Measurements from ENCODE around the gene PARPBP.
"Not testable (repeated sequence)": the region's sequence is repeated elsewhere in the genome, so short reads cannot be mapped to it uniquely, and the experiment has no call there.

PARPBP gene, protein sequence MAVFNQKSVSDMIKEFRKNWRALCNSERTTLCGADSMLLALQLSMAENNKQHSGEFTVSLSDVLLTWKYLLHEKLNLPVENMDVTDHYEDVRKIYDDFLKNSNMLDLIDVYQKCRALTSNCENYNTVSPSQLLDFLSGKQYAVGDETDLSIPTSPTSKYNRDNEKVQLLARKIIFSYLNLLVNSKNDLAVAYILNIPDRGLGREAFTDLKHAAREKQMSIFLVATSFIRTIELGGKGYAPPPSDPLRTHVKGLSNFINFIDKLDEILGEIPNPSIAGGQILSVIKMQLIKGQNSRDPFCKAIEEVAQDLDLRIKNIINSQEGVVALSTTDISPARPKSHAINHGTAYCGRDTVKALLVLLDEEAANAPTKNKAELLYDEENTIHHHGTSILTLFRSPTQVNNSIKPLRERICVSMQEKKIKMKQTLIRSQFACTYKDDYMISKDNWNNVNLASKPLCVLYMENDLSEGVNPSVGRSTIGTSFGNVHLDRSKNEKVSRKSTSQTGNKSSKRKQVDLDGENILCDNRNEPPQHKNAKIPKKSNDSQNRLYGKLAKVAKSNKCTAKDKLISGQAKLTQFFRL

DNA sequence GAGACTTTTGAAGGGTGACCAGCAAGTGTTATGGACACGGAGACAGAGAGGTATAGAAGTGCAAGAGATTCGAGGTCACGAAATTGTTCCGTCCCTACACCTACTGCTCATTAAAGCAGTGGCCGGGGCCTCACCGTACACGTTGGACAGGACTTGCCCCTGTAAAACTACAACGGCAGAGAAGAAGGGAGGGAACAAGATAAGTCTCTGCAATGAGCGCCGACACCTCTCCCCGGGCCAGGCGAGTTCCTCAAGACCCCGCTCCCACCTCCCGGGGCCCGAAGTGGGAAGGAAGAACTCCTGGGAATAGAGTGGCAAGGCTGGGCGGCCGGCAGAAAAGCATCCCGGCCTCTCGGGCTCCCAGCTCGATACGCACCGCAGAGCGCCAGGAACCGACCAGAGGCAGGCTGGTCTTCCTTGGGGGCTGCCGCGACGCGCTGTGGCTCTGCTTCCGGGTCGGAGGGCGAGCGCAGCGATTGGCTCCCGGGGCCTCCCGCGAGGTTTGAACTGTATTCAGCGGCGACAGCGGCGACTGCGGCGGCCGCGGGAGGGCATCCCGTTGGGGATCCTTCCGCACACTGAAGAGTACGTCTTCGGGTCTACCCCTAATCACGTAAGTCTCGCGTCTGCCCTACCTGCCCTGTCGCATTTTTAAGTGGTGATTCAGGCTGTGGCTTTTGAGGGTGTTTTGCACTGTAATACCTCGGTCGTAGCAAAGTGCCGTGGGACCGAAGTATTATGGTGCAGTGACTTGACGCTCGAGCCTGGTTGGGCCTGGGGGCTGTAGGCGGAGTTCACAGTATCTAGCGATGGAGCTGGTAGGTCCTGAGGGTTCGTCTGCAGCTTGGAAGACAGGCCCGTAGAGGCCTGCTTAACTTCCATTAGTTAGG, at the start of gene PARPBP, which contains the start of gene NUP37:
TSS of gene PARPBP (plus strand) at position 510 of the 890 bp plus-strand sequence. CDS start 3,706 bp downstream, outside the sequence.
TSS of gene NUP37 (minus strand) at position 441 of the 890 bp plus-strand sequence. CDS start 1,596 bp downstream, outside the sequence.
- peaks cover 39% of the 10 kb centered on the region for H3K36me3 ChIP-seq (ENCODE audit: control insufficient read depth, insufficient read depth, low read length)
- H3K27ac ChIP-seq (ENCODE audit: low read depth, low read length) = peak within 1 kb of the TSS; percentile 73; the same call in 1 of the 2 replicates
- H3K9me3 ChIP-seq (ENCODE audit: control insufficient read depth, insufficient read depth, low read depth, low read length) = no peaks in the 10 kb centered on the region
- no peaks in the 10 kb centered on the region for H3K27me3 ChIP-seq (ENCODE audit: control insufficient read depth, insufficient read depth, low read length)
- H3K9ac ChIP-seq (ENCODE audit: low read length) = peak within 1 kb of the TSS; percentile 99
- H3K4me1 ChIP-seq (ENCODE audit: control insufficient read depth, insufficient read depth, low read length) = peaks cover 8% of the 10 kb centered on the region; the same call in 1 of the 2 replicates
- peak within 1 kb of the TSS; percentile 90 for H3K4me3 ChIP-seq (ENCODE audit: low read depth, low read length)

DNA sequence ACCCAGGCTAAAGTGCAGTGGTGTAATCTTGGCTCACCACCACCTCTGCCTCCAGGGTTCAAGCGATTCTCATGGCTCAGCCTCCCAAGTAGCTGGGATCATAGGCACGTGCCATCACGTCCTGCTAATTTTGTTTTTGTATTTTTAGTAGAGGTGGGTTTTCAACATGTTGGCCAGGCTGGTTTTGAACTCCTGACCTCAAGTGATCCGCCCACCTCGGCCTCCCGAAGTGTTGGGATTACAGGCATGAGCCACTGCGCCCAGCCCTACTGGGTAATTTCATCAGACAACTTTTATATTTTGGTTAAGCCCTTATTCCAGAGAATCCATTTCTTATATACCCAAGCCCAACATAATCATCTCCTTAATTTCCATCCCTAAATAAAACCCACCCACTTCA, 47.9 kb upstream of the PARPBP start:
- H3K27ac ChIP-seq (ENCODE audit: low read depth, low read length) = not testable (repeated sequence)

DNA sequence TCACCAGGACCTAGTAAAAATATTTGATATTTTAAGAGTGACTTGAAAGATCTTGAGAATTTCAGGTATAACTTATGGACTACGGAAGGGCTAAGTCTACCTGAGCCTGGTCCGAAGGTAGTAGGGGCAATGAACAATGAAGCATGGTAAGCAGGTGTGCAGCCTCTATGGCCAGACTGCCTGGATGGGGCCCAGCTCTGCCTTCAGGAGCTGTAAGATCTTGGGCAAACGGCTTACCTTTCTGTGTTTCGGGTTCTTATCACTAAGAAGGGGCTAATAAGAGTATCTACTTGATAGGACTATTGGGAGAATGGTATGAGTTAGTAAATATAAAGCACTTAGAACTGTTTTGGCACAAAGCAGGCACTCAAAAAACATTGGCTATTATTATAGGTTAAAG, 39.1 kb upstream of the PARPBP start:
- H3K4me3 ChIP-seq (ENCODE audit: low read depth, low read length) = no peak overlapping the region
- no peak overlapping the region for H3K27ac ChIP-seq (ENCODE audit: low read depth, low read length)
- H3K9ac ChIP-seq (ENCODE audit: low read length) = no peak overlapping the region
- no peaks in the 10 kb centered on the region for H3K27me3 ChIP-seq (ENCODE audit: control insufficient read depth, insufficient read depth, low read length)
- H3K4me1 ChIP-seq (ENCODE audit: control insufficient read depth, insufficient read depth, low read length) = no peaks in the 10 kb centered on the region
- H3K36me3 ChIP-seq (ENCODE audit: control insufficient read depth, insufficient read depth, low read length) = peaks cover 70% of the 10 kb centered on the region
- no peaks in the 10 kb centered on the region for H3K9me3 ChIP-seq (ENCODE audit: control insufficient read depth, insufficient read depth, low read depth, low read length)

More for the DNA sequence above, 47.9 kb upstream of the PARPBP start:
- not testable (repeated sequence) for H3K27me3 ChIP-seq (ENCODE audit: control insufficient read depth, insufficient read depth, low read length); H3K9ac ChIP-seq (ENCODE audit: low read length); H3K9me3 ChIP-seq (ENCODE audit: control insufficient read depth, insufficient read depth, low read depth, low read length); H3K4me3 ChIP-seq (ENCODE audit: low read depth, low read length); H3K4me1 ChIP-seq (ENCODE audit: control insufficient read depth, insufficient read depth, low read length)
- peaks cover 25% of the 10 kb centered on the region for H3K36me3 ChIP-seq (ENCODE audit: control insufficient read depth, insufficient read depth, low read length)

DNA sequence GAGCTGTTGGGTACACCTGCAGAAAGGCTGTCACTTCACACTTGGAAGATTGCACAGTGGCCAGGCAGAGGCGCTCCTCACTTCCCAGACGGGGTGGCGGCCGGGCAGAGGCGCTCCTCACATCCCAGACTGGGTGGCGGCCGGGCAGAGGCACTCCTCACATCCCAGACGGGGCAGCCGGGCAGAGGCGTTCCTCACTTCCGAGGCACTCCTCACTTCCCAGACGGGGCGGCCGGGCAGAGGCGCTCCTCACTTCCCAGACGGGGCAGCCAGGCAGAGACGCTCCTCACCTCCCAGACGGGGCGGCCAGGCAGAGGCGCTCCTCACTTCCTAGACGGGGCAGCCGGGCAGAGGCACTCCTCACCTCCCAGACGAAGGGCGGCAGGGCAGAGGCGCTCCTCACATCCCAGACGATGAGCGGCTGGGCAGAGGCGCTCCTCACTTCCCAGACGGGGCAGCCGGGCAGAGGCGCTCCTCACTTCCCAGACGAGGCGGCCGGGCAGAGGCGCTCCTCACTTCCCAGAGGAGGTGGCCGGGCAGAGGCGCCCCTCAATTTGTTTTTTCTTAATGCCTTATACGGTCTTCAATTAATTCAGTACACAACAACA, 30.7 kb upstream of the PARPBP start:
- Histone ChIP-seq H3K36me3 (ENCODE audit: control insufficient read depth, insufficient read depth, low read length) (peaks cover 58% of the 10 kb centered on the region), H3K9me3 (ENCODE audit: control insufficient read depth, insufficient read depth, low read depth, low read length) (peaks cover 22% of the 10 kb centered on the region)
- not testable (repeated sequence) for H3K4me3 ChIP-seq (ENCODE audit: low read depth, low read length); H3K27ac ChIP-seq (ENCODE audit: low read depth, low read length); H3K27me3 ChIP-seq (ENCODE audit: control insufficient read depth, insufficient read depth, low read length); H3K9ac ChIP-seq (ENCODE audit: low read length); H3K4me1 ChIP-seq (ENCODE audit: control insufficient read depth, insufficient read depth, low read length)

DNA sequence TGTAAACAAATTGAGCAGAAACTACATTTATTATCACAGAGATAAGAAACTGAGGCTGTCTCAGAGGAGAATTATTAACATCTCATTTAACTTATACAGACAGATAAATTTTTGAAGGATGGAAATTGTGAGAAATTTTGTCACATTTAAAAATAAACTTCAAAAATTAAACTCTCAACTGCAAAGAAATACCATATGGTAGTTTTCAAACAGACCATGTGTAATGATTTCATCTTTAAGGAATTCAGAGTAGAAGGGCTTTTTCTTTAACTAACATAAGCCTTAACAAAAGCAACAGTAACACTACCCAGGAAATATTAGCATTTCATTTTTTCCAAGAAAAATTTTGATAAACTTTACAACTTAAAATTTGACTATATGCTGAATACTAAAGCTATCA, 26.7 kb upstream of the PARPBP start:
- H3K36me3 ChIP-seq (ENCODE audit: control insufficient read depth, insufficient read depth, low read length) = peaks cover 72% of the 10 kb centered on the region
- no peak overlapping the region for H3K4me3 ChIP-seq (ENCODE audit: low read depth, low read length)
- H3K9me3 ChIP-seq (ENCODE audit: control insufficient read depth, insufficient read depth, low read depth, low read length) = peaks cover 22% of the 10 kb centered on the region
- H3K9ac ChIP-seq (ENCODE audit: low read length) = no peak overlapping the region
- no peak overlapping the region for H3K27ac ChIP-seq (ENCODE audit: low read depth, low read length)
- no peaks in the 10 kb centered on the region for H3K27me3 ChIP-seq (ENCODE audit: control insufficient read depth, insufficient read depth, low read length)
- H3K4me1 ChIP-seq (ENCODE audit: control insufficient read depth, insufficient read depth, low read length) = no peaks in the 10 kb centered on the region

DNA sequence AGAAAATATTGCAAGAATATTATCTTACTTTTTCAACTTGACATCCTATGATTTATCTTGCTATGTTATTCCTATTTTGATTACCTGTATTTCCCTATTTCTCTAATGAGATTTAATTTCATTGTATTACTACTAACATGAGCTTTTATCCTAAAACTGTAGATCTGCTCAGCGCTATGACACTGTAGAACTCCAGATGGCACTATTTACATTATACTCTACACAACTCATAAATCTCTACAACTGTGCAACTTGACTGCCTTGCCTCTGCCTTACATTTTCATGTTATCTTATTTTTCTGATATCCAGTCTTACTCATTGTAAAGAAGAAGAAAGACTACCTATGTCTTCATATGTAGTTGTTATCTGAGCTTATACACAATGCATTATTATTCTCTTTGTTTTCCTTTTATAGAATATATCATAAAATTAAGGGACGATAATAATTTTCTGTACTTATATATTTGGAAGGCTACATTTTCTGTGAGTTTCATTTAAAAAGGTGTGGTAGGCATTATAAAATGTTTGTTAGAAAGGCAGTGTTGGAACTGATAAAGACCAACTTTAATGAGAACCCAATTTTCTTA, 24.2 kb upstream of the PARPBP start:
- Histone ChIP-seq H3K9ac (ENCODE audit: low read length) (no peak overlapping the region), H3K27me3 (ENCODE audit: control insufficient read depth, insufficient read depth, low read length) (no peaks in the 10 kb centered on the region), H3K4me1 (ENCODE audit: control insufficient read depth, insufficient read depth, low read length) (no peaks in the 10 kb centered on the region), H3K4me3 (ENCODE audit: low read depth, low read length) (no peak overlapping the region), H3K9me3 (ENCODE audit: control insufficient read depth, insufficient read depth, low read depth, low read length) (peaks cover 9% of the 10 kb centered on the region; the same call in 1 of the 2 replicates), H3K27ac (ENCODE audit: low read depth, low read length) (no peak overlapping the region), H3K36me3 (ENCODE audit: control insufficient read depth, insufficient read depth, low read length) (peaks cover 84% of the 10 kb centered on the region)

DNA sequence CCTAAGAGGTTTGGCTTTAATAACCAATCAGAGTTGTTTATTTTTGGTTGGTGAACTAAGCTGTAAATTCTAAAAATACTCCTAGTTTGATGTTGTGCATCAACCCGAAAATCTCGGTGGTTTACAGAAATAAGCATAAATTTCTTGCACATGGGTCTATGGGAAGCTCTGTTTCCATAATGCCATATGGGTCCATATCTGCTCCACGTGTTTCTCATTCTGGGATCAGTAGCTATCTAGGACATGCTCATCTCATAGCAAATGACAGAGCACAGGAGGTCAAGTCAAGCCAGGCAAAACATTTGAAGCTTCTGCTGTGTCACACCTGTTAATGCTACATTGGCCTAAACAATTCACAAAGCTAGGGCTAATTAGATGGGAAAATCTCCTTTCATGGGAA, 23.1 kb upstream of the PARPBP start:
- no peak overlapping the region for H3K4me3 ChIP-seq (ENCODE audit: low read depth, low read length)
- no peaks in the 10 kb centered on the region for H3K4me1 ChIP-seq (ENCODE audit: control insufficient read depth, insufficient read depth, low read length)
- H3K27me3 ChIP-seq (ENCODE audit: control insufficient read depth, insufficient read depth, low read length) = no peaks in the 10 kb centered on the region
- H3K27ac ChIP-seq (ENCODE audit: low read depth, low read length) = no peak overlapping the region
- no peak overlapping the region for H3K9ac ChIP-seq (ENCODE audit: low read length)
- peaks cover 80% of the 10 kb centered on the region for H3K36me3 ChIP-seq (ENCODE audit: control insufficient read depth, insufficient read depth, low read length)
- peaks cover 1% of the 10 kb centered on the region; the same call in 1 of the 2 replicates for H3K9me3 ChIP-seq (ENCODE audit: control insufficient read depth, insufficient read depth, low read depth, low read length)

DNA sequence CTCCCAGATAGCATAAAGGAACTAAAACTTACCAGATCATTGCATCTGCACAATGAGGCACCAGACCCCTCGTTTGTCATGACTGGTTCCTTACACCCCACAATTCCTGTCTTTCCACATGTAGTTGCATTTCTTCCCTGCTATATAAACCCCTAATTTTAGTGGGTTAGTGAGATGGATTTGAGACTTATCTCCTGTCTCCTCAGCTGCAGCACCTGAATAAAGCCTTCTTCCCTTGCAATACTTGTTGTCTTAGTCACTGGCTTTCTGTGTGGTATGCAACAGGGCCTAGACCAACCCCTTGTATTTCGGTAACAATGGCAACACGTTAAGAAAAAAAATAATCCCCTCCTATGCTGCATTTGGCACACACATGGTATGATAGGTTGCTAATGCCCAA, 13.1 kb upstream of the PARPBP start:
- H3K9ac ChIP-seq (ENCODE audit: low read length) = no peak overlapping the region
- no peak overlapping the region for H3K27ac ChIP-seq (ENCODE audit: low read depth, low read length)
- H3K27me3 ChIP-seq (ENCODE audit: control insufficient read depth, insufficient read depth, low read length) = no peaks in the 10 kb centered on the region
- H3K4me1 ChIP-seq (ENCODE audit: control insufficient read depth, insufficient read depth, low read length) = no peaks in the 10 kb centered on the region
- H3K36me3 ChIP-seq (ENCODE audit: control insufficient read depth, insufficient read depth, low read length) = peaks cover 81% of the 10 kb centered on the region
- no peak overlapping the region for H3K4me3 ChIP-seq (ENCODE audit: low read depth, low read length)
- peaks cover 9% of the 10 kb centered on the region for H3K9me3 ChIP-seq (ENCODE audit: control insufficient read depth, insufficient read depth, low read depth, low read length)

DNA sequence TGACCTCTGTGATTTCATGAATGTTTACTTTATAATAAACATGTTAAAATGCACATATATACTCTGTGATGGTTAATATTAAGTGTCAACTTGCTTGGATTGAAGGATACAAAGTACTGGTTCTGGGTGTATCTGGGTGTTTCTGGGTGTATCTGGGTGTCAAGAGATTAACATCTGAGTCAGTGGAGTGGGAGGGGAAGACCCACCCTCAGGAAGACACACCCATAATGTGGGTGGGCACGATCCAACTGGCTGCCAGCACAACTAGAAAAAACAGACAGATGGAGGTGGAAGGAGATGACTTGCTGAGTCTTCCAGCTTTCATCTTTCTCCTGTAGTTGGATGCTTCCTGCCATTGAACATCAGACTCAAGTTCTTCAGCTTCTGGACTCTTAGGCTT, 12.0 kb upstream of the PARPBP start:
- Histone ChIP-seq H3K27ac (ENCODE audit: low read depth, low read length) (no peak overlapping the region), H3K9ac (ENCODE audit: low read length) (no peak overlapping the region), H3K27me3 (ENCODE audit: control insufficient read depth, insufficient read depth, low read length) (no peaks in the 10 kb centered on the region), H3K36me3 (ENCODE audit: control insufficient read depth, insufficient read depth, low read length) (peaks cover 91% of the 10 kb centered on the region), H3K9me3 (ENCODE audit: control insufficient read depth, insufficient read depth, low read depth, low read length) (peaks cover 9% of the 10 kb centered on the region), H3K4me1 (ENCODE audit: control insufficient read depth, insufficient read depth, low read length) (peaks cover 2% of the 10 kb centered on the region; the same call in 1 of the 2 replicates), H3K4me3 (ENCODE audit: low read depth, low read length) (no peak overlapping the region)

DNA sequence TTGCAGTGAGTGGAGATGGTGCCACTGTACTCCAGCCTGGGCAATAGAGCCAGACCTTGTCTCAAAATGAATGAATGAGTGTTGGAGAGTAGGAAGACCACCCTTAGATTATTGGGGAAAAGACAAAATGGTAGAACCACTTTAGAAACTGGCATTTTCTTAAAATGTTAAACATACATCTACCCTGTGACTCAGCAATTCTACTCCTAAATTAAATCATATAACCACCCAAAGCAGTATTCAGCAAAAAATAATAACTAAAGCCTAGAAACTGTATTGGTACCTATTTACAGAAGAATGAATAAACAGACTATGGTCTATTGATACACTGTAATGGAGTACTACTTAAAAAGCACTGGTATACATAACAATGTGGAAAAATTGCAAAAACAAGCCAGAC, 9.2 kb upstream of the PARPBP start:
- H3K4me3 ChIP-seq (ENCODE audit: low read depth, low read length) = no peak overlapping the region
- H3K27me3 ChIP-seq (ENCODE audit: control insufficient read depth, insufficient read depth, low read length) = no peaks in the 10 kb centered on the region
- peaks cover 8% of the 10 kb centered on the region; the same call in 1 of the 2 replicates for H3K4me1 ChIP-seq (ENCODE audit: control insufficient read depth, insufficient read depth, low read length)
- H3K27ac ChIP-seq (ENCODE audit: low read depth, low read length) = no peak overlapping the region
- H3K36me3 ChIP-seq (ENCODE audit: control insufficient read depth, insufficient read depth, low read length) = peaks cover 82% of the 10 kb centered on the region
- peaks cover 9% of the 10 kb centered on the region for H3K9me3 ChIP-seq (ENCODE audit: control insufficient read depth, insufficient read depth, low read depth, low read length)
- no peak overlapping the region for H3K9ac ChIP-seq (ENCODE audit: low read length)

All from HUES6 (cell line).